HG02763 (cell line): ENCODE results near the gene DNAJB13.
"Not testable (repeated sequence)": the region's sequence is repeated elsewhere in the genome, so short reads cannot be mapped to it uniquely, and the experiment has no call there.

Experiments
- ATAC-seq: cut with Tn5 transposase; IDR thresholded peaks from one replicate; pipeline ENCODE4 v1.9.1; 2021; ENCODE audit warnings: mild to moderate bottlenecking, moderate library complexity; ENCODE audit not compliant: unreplicated experiment

Gene DNAJB13

DNA sequence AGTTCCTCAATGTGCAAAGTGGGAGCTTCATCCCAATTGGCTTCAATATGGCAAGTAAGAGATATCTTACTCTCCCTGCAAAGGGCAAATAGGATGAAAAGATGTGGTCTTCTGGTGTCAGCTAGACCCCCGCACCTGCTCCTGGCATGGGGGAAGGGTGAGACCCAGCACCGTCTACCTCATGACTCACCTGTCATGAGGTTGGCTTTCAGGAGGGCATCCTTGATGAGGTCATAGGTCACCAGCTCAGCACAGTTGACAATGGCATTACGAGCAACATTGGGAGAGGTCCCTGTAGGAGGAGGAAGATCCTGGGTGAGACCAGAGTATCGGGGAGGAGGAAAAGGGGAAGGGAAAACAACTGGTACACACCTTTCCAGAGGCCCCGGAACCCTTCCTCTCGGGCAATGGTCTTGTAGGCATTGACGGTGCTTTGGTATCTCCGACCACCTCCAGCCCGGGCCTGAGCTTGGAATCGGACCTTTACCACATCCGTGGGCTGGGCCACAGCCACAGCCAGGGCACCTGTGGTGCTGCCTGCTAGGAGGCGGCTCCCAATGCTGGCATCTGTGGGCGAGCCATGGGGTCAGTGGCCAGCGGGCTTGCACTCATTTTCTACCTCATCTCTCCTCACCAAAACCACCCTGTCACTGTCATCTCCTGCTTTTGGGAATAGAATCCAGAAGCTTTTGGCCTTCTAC lies 25.8 kb downstream of the DNAJB13 start:
- ATAC-seq, result no peak

DNA sequence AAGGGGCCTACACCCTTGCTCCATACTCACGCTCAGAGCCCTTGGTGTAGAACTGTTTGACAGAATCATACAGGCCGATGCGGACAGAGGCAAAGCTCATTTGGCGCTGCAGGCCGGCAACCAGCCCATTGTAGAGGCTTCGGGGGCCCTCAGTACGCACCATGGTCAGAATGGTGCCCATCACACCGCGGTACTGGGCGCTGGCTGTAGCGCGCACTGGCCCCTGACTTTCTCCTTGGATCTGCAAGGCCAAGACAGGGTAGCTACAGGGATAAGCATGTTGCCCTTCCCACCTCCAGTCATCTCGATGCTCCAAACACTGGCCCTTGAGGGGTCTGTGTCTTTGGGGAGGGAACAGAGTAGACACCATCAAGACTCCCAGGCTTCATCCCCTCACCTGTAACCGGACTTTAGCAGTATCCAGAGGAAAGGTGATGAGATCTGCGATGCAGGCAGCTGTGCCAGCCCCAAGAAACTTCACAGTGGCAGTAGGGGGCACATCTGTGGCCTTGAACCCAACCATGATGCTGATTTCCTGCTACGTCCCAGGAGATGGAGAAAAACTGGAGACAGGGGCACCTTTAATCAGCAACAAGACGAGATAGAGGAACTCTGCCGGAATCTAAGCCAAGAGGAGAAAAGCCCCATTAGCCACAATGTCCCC lies 27.2 kb downstream of the DNAJB13 start:
- ATAC-seq, result no peak

DNA sequence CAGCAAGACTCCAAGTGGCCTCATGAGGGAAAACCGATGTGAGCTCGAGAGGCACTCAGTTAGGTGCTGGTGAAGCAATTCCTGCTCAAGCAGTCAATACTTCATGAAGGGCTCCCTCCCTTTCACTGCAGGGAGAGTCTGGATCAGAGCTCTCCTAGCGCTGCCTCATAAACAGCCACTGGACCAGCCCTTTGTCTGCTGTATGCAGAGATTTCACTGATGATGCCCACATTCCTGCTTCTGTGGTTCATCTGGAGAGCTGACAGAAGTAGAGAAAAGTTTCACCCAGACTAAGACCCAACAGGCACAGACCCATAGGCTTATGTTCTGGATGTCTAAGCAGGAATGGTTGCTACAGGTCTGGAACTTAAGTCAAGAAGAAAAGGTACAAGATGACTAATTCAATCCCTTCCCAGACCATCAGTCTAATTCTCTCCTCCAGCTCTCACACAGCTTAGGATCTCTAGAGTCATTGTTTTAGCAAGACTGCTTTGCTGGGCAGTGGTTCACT lies 27.8 kb downstream of the DNAJB13 start:
- no peak for ATAC-seq

DNA sequence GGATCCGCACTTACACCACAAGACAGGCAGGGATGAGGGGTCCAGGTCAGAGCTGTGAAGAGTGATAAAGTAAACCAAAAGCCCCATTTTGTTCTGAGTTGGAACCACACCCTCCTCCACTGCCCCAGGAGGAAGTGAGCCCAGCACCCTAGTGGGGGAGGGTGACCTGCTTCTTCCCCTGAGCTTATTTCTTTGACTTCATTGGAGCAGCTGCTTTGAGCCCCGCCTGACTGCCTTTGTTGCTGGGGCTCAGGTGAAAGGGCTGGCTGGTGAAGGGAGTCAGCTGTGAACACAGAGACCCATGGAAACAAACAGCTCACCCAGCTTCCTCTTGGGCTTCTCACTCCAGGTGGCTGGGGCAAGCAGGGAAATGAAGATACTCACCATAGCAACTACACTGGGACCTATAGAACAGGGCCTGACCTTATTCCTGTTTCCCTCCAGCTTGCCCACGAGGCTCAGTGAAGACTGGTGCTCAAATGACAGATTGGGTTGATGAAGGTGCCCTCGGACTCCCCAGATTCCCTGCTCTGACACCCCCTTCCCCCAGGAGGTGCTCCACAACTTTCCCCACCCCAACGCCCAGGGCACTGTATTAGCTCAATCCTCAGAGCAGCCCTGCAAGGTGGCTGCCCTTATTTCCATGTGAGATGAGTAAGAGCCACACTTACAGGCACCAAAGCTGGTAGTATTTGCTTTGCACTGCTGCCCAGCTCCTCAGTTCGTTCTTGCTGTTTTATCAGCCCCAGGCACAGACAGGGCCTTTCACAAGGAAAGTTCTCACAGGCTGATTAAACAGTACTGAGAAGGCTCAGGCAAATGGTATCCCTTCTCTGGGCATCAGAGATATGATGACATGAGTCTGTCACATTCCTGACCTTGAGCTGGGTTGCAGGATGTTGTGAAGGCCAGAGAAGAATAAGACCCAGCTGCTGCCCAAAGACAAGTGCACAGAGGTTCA lies 29.5 kb downstream of the DNAJB13 start:
- peak; percentile 36 for ATAC-seq

DNA sequence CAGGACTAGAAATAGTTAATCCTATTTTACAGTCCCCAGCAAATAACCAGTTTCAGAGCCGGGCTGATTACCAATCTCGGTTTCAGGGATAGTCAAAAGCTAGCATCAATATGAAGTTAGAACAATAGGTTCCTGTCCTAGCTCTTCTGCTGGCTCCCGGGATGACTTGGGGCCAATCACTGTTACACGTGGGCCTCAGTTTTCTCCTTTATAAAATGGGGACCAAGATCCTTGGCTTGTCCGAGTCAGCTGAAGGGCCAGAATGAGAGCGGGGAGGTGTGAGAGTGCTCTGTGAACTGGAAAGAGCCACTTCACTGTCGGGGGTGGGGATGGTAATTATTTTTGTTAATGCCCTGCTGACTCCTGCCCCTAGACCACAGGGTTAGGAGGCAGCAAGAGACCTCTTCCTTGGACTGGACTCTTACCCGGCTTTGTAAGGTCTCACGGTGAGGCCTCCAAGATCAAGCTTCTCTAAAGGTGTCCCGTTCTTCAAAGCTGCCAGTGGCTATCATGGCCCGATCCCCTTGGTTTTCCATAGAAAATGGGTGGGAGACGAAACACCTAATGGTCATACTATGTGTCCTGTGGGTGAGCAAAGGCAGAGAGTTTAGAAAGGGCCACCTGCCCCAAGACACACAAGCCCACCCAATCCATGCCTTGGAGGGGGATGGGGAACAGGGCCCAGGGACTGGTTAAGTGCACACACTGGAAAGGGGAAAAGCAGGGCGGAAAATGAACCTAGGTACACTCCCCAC lies 30.4 kb downstream of the DNAJB13 start:
- no peak for ATAC-seq

DNA sequence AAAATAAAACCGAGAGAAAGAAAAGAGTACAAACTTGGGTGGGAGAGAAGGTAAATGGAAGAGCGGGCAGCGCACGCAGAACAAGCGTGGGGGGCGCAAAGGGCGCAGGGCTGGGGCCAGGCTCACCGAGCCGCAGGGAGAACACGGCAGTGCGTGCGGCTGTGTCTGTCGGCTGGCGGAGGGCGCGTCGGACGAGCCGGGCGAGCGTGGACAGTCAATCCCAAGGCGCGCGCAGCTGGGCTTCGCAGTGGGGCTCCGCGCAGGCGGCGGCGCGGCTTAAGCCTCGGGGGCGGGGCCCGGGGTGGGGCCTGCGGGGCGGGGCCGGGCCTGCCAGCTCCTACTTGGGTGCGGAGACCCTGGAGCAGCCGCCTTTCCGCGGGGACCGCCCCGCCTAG lies 31.8 kb downstream of the DNAJB13 start, which contains the start of gene UCP2:
TSS of gene UCP2 (minus strand) at position 249 of the 395 bp plus-strand sequence. CDS start 4,465 bp downstream, outside the sequence.
- peak; percentile 42 for ATAC-seq

DNA sequence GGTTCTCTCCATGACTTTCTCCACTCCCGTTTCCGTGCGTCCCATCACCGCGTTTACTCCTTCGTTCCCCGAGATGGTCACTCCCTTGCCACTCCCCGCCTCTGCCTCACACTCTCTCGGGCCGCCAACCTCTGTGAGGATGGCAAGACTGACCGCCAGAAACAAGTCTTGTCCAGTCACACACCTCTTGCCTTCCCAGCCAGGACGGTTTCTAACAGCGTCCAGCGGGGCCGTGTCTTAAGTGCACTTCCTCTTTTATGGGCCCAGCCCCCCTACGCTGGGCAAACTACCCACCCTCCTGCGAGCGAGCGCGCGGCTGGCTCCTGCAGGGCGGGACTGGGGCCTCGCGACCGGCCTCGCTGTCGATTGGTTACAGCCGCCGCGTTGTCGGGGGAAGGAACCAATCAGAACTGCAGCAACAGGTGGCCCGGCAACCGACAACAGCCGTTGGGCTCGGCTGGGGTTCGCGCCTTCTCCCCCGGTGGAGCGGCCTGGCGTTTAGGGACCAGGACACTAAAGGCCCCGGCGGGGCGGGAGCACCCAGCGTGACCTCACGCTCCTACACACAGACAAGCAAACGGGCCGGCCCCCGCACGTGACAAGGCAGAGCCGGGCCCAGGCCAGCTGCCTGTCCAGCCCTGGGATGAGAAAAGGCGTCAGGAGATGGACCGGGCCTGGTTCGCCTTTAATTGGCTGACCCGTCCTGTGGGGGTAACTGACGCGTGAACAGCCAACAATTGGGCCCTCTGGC lies 32.3 kb downstream of the DNAJB13 start:
- peak; percentile 75 for ATAC-seq

DNA sequence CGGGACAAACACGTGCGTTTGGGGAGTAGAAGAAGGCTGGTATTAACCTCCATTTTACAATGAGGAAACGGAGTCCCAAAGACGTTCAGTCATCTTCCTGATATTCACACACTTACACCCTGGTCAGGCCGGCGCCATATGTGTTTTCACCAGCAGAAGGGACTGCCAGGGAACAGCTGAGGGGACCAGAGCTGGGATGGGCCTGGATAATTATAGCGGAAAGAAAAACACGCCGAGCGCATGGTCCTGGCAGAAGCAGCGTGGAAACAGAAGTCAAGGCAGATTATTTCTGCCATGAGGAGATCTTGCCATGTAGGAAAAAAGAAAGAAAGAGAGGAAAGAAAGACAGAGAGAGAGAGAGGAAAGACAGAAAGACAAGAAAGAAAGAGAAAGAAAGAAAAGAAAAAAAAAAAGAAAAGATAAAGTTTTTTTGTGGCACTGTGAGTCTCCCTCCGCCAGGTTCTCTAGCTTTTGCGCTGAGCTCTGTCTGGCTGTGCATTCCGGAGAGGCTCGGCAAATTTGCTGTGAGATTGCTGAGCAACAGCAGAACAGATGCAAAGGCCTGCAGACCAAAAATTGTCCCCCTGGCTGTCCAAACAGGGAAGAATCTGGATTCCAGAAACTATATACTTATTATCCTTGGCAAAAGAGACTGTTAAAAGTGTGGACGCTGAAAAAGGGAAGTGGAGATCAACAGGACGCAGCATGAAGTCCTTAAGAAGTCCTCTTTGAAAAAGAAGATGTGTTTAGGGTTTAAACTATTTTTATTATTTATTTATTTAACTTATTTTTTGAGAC lies 33.1 kb downstream of the DNAJB13 start:
- ATAC-seq, result no peak

DNA sequence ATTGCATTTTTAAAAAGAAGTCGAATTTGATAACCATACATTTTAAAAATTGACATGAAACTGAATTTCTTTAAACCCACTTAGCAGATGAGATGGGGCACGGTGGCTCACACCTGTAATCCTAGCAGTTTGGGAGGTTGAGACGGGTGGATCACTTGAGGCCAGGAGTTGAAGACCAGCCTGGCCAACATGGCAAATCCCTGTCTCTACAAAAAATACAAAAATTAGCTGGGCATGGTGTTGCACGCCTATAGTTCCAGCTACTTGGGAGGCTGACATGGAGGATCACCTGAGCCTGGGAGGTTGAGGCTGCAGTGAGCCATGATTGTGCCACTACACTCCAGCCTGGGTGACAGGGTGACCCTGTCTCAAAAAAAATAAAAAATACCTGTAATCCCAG lies 34.8 kb downstream of the DNAJB13 start:
- not testable (repeated sequence) for ATAC-seq

DNA sequence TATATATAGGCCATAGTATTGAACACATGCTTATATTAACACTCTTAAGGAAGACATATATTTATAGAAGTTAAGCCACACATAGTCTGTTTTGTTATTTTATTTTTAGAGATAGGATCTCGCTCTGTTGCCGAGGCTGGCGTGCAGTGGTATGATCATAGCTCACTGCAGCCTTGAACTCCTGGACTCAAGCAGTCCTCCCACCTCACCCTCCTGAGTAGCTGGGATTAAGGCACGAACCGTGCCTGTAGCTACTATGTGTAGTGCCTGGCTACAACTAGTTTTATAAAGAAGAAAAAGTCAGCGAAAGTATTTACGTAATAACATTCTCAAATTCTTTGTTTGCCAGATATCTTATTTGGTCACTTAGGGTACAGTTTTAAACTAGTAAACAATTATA lies 37.4 kb downstream of the DNAJB13 start:
- no peak for ATAC-seq

DNA sequence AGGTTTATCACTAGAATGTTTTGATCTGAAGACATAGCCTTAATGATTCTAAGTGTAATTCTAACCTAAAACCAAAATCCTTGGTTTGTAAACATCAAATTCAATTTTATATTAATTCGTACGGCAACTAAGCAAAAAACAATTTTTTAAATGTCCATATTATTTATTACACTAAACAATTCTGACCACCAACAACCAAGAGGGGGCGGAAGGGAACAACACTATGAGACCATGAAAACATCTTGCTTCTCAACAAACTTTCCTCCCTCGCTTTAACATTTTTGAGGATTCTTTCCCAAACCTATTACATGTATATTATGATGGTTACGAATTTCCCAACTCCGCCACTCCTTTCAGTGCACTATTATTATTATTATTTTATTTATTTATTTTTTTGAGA lies 38.3 kb downstream of the DNAJB13 start:
- no peak for ATAC-seq

DNA sequence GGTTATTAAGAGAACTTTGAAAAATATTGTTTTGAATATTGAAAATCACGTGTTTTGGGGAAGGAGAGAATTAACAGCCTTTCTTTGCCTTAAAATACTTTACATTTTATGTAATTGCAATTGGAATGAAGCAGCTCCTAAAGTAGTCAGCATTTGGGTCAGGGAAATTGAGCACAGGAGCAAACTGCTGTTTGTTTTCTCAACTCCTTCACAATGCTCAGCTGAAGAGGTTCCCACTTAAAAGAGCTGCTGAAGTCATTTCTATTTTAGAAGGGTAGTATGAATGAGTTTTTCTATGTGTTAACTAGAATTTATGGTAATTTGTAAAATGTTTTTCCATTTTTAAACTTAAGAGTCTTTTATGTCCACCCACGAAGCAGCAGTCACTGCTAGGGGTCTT lies 39.9 kb downstream of the DNAJB13 start:
- no peak for ATAC-seq

DNA sequence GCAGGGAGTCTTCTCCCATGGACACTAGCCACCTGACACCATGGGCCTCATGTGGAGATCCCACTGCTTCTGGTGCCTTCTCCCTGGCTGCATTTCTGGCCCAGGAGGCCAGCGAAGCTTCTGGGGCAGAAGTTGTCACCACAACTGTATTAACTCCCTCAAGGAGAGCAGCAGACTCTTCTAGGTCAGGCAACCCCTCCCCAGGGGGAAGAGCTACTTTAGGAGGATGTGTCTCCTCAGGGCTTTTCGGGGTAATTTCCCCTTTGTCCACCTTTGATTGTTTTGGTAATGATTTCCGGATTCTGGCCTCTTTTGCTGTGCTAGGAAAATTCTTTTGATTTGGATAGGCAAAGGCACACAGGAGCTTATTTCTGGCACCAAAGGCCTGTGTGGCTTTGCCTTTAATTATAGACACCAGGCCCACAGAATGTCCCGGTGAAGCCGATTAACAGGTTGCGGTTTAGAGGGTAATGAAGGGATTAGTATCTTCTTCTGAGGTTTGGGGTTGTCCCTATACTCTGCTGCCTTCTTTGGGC lies 40.7 kb downstream of the DNAJB13 start:
- no peak for ATAC-seq

DNA sequence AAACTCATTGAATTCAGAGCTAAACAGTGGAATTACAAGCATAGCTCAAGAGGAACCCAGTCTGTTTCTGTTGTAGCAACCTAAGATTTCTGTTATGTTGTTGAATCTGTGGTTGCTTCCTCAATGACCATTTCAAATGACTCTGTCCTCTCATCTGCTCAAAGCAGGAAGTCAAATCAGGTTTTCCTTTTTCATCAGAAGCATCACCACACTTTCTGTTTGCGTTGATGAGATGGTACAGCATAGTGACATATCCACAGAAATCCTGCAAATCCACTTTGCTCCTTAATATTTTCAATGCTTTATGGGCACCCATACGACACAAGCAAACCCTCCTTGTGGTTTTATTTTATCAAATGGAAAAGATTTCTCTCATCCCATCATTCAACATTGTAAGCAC lies 44.4 kb downstream of the DNAJB13 start:
- ATAC-seq, result no peak

DNA sequence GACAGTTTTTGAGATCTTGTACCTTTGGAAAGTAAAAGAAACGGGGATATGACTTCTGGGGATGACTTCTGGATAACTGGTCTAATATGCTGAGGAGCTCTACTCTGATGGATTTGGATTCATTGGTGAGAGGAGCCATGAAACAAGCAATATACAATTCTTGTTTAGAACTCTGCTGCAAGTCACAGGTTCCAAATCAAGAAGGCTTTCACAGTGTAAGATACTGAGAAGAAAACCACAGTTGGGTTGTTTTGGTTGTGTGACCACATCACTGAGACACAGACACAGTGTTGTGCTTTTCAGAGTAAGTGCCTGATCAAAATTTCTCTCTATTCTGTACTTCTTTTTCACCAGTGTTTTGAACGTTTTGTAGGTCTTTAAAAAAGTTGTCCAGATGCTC lies 44.9 kb downstream of the DNAJB13 start:
- peak; percentile 37 for ATAC-seq

DNA sequence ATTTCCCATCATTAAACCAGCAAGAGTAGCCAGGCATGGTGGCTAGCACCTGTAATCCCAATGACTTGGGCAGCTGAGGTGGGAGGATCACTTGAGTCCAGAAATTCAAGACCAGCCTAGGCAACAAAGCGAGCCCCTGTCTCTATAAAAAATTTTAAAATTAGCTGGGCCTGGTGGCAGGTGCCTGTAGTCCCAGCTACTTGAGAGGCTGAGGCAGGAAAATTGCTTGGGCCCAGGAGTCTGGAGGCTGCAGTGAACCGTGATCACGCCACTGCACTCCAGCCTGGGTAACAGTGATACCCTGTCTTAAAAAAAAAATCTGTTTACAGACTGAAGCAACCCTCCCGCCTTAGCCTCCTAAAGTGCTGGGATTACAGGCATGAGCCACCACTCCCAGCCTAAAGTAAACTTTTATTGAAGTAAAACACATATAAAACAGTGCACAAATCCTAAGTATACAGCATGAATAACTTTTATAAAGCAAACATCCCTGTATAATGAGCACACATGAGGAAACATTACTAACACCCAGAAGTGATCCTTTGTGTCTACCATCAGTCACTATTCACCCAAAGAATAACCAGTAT lies 45.4 kb downstream of the DNAJB13 start:
- no peak for ATAC-seq

DNA sequence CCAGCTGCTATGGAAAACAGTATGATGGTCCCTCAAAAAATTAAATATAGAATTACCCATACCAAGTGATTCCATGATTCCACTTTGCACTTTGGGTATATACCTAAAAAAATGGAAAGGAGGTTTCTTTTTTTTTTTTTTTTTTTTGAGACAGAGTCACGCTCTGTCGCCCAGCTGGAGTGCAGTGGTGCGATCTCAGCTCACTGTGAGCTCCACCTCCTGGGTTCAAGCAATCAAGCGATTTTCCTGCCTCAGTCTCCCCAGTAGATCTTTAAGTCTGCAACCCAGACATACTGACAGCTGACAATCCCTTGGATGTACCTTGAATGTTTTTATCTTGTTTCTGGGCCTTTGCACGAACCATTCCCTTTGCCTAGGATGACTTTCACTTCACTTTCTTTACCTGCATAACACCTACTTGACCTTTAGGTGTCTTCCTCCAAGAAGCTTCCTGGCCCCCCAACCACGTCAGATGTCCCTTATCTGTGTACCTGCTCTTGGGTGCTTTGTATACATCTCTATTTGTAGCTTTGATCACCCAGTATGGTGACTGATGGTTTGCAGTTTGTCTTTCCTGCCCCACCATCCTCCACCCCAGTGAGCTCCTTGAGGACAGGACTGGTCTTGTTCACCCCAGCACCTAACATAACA lies 46.4 kb downstream of the DNAJB13 start:
- ATAC-seq, result no peak
